GM12892 (cell line): ENCODE results near the gene TRIM17.

Source experiments
- POLR2A ChIP-seq: IDR thresholded peaks from 2 replicates; pipeline ENCODE4 v1.6.1; 2011; ENCODE audit warnings: low read depth, low read length, control low read depth
- POLR2AphosphoS5 ChIP-seq: IDR thresholded peaks from 2 replicates; pipeline ENCODE4 v1.6.1; 2011; ENCODE audit warnings: low read depth, low read length, control low read depth
- TAF1 ChIP-seq: IDR thresholded peaks from 2 replicates; pipeline ENCODE4 v1.6.1; 2011; ENCODE audit warnings: low read depth, mild to moderate bottlenecking, control low read depth, low read length, borderline replicate concordance

DNA sequence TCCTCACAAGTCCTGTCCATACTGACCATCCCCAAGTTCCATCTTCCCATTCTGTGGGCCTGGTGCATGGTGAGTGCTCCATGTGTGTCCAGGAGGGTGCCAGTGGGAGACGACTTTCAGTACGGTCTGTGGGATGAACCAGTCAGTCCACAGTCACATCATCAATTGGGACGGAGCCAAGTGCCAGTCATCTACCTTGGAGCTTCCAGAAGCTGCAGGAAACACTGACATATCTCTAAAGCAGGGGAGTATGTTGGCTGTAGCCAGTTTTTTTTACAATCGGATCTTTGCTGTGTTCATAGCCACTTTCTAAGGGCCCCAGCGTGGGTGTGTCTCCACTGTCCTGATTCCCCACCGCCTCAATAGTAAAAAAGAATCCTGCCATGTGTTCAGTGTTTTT is 13.6 kb upstream of the TRIM17 start:
- TF ChIP-seq POLR2A (no peak), TAF1 (no peak), POLR2AphosphoS5 (no peak)
